Progenitor cell of endocrine pancreas (in vitro differentiated cells): ENCODE data around the gene ECHDC1. TPM values are rescaled to one million over a fixed set of nuclear protein-coding genes. Genes with fewer than 3 reads are reported as not detected.

Experiments
- DNase-seq: peaks from one replicate; pipeline ENCODE4 v3.0.0; 2021; ENCODE audit warnings: low spot score; ENCODE audit not compliant: unreplicated experiment
- H3K27ac Mint-ChIP-seq: 2 replicates; pipeline ENCODE4 v1.8.0; 2021; ENCODE audit warnings: mild to moderate bottlenecking, moderate library complexity, mixed read lengths
- H3K27me3 Mint-ChIP-seq: 2 replicates; pipeline ENCODE4 v1.8.0; 2021; ENCODE audit warnings: mixed read lengths
- H3K36me3 Mint-ChIP-seq: 2 replicates; pipeline ENCODE4 v1.8.0; 2022; ENCODE audit warnings: mixed read lengths; ENCODE audit not compliant: insufficient read depth
- H3K4me1 Mint-ChIP-seq: 2 replicates; pipeline ENCODE4 v1.8.0; 2021; ENCODE audit warnings: low read depth, mixed read lengths
- H3K4me3 Mint-ChIP-seq: 2 replicates; pipeline ENCODE4 v1.8.0; 2021; ENCODE audit warnings: low read depth, mild to moderate bottlenecking, moderate library complexity, mixed read lengths
- H3K9me3 Mint-ChIP-seq: 2 replicates; pipeline ENCODE4 v1.8.0; 2021; ENCODE audit warnings: low read depth, mixed read lengths
- total RNA-seq: library from RNA; stranded (reverse); gene quantifications from 2 replicates; pipeline ENCODE4 v1.2.1, GENCODE V29; 2021
- TF ChIP-seq, protein P1 (sequence below): fragments of 200-600 bp; sonication (generic); IDR thresholded peaks from one replicate; pipeline ENCODE4 v1.5.0; 2021; ENCODE audit warnings: antibody characterized with exemption, mild to moderate bottlenecking; ENCODE audit not compliant: unreplicated experiment

ECHDC1 gene
- total RNA-seq, 1 donor from 2014 or later = 60.3 TPM

DNA sequence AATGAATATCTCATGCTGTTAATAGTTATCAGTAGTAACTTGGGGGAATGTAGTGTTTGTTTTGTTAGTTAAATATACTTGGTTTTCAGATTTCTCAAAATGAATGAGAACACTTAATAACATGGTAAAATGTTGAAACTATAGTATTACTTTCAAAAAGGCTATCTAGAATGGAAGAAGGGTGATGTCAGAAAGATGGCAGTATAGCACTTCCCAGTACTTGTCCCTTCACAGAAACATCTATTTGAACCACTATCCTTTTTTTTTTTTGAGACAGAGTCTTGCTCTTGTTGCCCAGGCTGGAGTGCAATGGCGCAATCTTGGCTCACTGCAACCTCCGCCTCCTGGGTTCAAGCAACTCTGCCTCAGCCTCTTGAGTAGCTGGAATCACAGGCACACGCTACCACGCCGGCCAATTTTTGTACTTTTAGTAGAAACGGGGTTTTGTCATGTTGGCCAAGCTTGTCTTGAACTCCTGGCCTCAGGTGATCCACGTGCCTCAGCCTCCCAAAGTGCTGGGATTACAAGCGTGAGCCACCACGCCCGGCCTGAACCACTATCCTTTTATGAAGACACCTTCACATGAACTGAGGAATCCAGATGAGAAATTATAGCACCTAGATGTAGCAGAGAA is 4.7 kb upstream of the ECHDC1 start:
- Mint-ChIP-seq H3K27ac (no peak overlapping the region), H3K9me3 (peaks cover 40% of the 10 kb centered on the region), H3K4me3 (no peak overlapping the region), H3K27me3 (no peaks in the 10 kb centered on the region), H3K4me1 (no peaks in the 10 kb centered on the region), H3K36me3 (peaks cover 36% of the 10 kb centered on the region)
- TF ChIP-seq, protein P1, sequence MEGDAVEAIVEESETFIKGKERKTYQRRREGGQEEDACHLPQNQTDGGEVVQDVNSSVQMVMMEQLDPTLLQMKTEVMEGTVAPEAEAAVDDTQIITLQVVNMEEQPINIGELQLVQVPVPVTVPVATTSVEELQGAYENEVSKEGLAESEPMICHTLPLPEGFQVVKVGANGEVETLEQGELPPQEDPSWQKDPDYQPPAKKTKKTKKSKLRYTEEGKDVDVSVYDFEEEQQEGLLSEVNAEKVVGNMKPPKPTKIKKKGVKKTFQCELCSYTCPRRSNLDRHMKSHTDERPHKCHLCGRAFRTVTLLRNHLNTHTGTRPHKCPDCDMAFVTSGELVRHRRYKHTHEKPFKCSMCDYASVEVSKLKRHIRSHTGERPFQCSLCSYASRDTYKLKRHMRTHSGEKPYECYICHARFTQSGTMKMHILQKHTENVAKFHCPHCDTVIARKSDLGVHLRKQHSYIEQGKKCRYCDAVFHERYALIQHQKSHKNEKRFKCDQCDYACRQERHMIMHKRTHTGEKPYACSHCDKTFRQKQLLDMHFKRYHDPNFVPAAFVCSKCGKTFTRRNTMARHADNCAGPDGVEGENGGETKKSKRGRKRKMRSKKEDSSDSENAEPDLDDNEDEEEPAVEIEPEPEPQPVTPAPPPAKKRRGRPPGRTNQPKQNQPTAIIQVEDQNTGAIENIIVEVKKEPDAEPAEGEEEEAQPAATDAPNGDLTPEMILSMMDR = no peak
- DNase-seq = no peak

DNA sequence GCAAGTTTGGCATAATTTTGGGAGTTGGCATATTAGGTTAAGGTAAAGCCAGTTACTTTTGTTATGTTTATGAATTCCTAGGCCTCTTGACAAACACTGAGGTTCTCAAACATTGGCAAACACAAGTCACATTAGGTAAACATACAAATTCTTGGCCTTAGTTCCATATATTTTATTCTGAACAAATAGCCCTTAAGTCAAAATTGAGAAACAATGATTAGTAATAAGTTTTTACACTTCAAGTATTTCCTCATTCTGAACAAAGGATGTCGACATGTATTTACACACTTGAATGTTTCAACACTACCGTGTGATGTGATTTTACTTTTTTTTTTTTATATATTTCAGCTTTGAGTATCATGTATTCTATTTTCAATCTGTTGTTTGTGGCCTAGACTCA is 3.8 kb upstream of the ECHDC1 start:
- H3K27ac Mint-ChIP-seq = no peak overlapping the region
- H3K4me1 Mint-ChIP-seq = no peaks in the 10 kb centered on the region
- H3K4me3 Mint-ChIP-seq = no peak overlapping the region
- H3K9me3 Mint-ChIP-seq = peaks cover 30% of the 10 kb centered on the region
- DNase-seq = no peak
- H3K27me3 Mint-ChIP-seq = no peaks in the 10 kb centered on the region
- H3K36me3 Mint-ChIP-seq = peaks cover 28% of the 10 kb centered on the region
- TF ChIP-seq, protein P1 = no peak

DNA sequence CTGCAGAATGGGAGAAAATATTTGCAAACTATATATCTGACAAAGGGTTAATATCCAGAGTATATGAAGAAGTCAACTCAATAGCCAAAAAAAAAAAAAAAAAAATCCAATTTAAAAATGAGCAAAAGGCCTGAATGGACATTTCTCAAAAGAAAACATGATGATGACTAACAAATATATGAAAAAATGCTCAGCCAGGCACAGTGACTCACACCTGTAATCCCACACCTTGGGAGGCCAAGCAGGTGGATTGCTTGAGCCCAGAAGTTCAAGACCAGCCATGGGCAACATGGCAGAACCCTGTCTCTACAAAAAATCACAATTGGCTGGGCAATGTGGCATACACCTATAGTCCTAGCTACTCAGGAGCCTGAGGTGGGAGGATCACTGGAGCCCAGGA is 2.1 kb upstream of the ECHDC1 start:
- TF ChIP-seq, protein P1 = no peak
- Mint-ChIP-seq H3K36me3 (peaks cover 24% of the 10 kb centered on the region), H3K9me3 (peaks cover 19% of the 10 kb centered on the region), H3K27me3 (no peaks in the 10 kb centered on the region), H3K4me1 (no peaks in the 10 kb centered on the region), H3K4me3 (no peak overlapping the region), H3K27ac (no peak overlapping the region)
- DNase-seq = no peak

DNA sequence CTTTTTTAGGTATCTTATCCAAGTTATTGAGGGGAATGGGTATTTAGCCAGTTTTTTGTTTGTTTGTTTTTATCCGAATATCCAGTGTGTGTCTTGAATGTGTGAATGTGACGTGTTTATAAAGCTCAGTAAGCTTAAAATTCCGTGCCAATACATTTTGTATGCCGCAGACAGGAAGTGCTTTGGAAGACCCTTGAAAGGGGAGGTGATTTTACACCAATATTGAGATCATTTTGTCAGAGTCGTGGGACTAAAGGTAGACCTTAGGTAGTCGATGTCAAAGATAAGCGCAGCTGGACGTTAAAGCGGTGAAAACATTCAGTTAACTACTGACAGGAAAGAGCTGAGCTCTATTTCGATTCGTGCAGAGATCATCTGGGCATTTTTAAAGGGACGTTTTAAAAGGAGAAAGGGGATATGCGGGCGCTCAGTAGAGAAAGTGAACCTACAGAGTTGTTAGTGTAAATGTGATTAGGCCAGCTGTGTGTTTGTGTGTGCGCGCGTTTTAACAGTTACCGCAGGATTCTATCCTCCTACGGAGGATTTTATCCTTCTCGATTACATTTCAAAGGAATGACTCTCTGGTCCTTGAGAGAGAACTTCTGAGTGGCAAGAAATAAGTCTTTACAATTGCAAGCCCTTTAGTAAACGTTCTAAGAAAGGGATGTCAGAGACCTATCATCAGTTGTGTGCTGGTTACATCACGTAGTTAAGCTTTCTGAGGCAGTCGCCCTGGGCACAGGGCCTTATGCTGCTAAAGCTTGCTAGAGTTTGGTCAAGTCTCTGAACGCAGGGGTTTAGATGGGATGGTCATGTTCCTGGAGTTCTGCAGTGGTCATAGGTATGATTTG is 625 bp upstream of the ECHDC1 start:
- Mint-ChIP-seq H3K36me3 (peaks cover 13% of the 10 kb centered on the region), H3K4me1 (peaks cover 3% of the 10 kb centered on the region), H3K27me3 (no peaks in the 10 kb centered on the region), H3K27ac (no peak overlapping the region), H3K4me3 (no peak overlapping the region), H3K9me3 (peaks cover 9% of the 10 kb centered on the region)
- no peak for DNase-seq
- TF ChIP-seq, protein P1 = no peak

DNA sequence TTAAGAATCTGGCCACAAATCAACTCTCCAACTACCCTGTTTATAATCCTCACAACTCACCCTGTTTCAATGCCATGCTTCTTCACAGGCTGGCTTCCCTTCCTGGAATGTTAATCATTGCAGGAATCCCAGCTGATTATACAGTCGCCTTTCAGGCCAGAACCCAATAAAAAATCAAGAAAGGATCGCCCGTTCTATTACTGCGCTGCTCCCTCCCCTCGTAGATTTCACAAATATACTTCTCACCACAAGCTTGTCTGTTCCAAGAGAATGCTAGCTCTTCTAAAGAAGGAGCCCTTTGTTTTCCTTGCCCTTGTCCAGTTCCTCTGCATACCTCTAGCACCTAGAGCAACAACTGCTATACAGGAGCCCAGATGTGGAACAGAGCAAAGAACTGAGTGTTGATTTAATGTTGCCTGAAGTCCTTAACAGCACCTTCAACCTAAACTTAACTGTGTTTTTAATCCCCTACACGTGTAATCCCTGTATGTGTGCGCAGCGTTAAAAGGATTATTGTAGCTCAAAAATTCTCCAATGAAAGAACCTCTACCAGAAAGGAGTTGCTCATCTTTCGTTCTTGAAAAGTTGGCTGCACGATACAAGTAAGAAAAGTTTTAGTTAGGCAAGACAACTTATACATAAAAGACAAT is 988 bp downstream of the ECHDC1 start:
- Mint-ChIP-seq H3K4me1 (peaks cover 9% of the 10 kb centered on the region), H3K4me3 (no peak overlapping the region), H3K27ac (no peak overlapping the region), H3K36me3 (peaks cover 6% of the 10 kb centered on the region), H3K9me3 (peaks cover 6% of the 10 kb centered on the region), H3K27me3 (no peaks in the 10 kb centered on the region)
- TF ChIP-seq, protein P1 = no peak
- no peak for DNase-seq
